A673 (cell line): ENCODE data around the gene NT5E.

ENCODE experiments used
- CTCF ChIP-seq: fragments of 300-800, 200-600 bp; sonication (generic); conservative IDR thresholded peaks from 2 replicates; pipeline ENCODE4 v1.5.1; 2017; ENCODE audit warnings: low read depth, mild to moderate bottlenecking, antibody characterized with exemption, low read length, moderate library complexity, mixed read lengths
- EZH2 ChIP-seq: fragments of 200-600 bp; sonication (generic); IDR thresholded peaks from 2 replicates; pipeline ENCODE4 v1.6.1; 2017; ENCODE audit warnings: borderline replicate concordance, low read depth, mild to moderate bottlenecking, mixed read lengths, antibody characterized with exemption, low read length; ENCODE audit not compliant: poor library complexity, severe bottlenecking

- TF ChIP-seq CTCF (no peak), EZH2 (no peak)
These were observed 31.8 kb upstream of the NT5E start for GRCh38 chr6:85418059-85418458.
